Hepatic stellate cell (primary cell): Measurements from ENCODE around the gene ANO1.
A peak's percentile ranks its signal among the peaks of the same experiment; 100 is the strongest.

Experiments
- DNase-seq: peaks from one replicate; pipeline ENCODE4 v3.0.0; 2011; ENCODE audit warnings: low spot score

The ANO1 gene

DNA sequence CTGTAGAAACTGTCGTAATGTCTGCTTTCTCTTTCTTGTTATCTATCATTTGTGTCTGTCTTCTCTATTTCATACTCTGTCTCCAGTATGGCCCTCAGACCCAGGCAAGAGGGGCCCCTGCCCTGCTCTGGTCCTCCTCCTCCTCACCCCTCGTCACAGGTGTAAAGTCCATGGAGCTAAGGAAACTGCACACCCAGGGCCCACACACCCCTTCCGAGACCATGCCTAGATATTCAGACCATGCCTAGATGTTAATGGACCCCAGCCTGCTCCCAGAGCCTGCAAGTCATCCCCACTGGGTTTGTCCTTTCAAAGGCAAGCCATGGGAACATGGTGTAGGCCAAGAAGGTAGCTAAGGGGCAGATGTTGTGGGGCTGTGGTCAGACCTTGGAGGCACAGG is 24.1 kb upstream of the ANO1 start:
- DNase-seq: no peak

GRCh38 chr11:70055444-70055843 is 22.7 kb upstream of the ANO1 start:
- no peak for DNase-seq

GRCh38 chr11:70057080-70057479 is 21.0 kb upstream of the ANO1 start:
- no peak for DNase-seq

- no peak for DNase-seq
These were observed 18.1 kb upstream of the ANO1 start for GRCh38 chr11:70059971-70060370.

DNA sequence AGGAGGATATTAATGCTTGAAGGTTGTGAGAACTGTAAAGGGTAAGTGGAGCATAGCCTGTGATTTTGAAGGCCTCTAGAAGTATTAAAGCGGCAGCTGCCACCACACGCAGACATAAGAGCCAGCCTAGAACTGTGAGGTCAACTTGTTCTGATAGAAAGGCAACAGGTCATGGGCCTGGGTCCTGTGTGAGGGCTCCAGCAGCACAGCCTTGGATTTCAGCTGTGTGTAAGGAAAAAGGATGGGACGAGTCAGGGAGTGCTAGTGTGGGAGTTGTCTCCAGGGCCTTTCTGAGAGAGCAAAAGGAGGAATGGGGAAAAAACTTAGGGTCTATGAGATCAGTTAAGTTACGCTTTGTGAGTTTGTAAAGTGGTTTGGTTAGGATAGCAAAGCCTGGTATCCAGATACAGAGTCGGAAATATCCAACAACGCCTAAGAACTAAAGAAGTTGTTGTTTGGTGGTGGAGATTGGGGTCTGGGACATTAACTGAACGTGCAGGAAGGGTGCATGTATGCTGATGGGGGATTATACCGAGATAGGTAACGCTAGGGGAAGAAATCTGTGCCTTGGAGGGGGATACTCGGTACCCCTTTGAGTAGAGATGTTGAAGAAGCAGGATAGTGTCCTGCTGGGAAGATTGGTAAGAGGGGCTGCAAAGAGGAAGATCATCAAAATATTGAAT is 17.4 kb upstream of the ANO1 start:
- DNase-seq: no peak

DNA sequence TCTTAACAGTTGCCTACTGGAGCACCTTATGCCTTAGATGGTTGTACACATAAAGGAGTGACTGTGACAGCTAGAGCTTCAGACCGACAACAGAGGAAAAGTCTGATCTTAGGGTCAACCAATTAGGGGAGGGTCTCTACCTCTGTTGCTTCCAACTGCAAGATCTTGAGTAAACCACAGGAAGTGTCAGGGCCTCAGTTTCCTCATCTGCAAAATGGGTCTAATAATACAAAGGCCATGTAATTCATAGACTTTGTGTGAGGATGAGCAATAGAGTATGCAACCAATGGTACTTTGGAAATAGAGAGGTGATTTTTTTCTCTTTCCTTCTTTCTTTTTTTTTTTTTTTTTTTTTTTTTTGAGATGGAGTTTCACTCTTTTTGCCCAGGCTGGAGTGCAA is 16.4 kb upstream of the ANO1 start:
- no peak for DNase-seq

GRCh38 chr11:70063121-70063520 is 15.0 kb upstream of the ANO1 start:
- no peak for DNase-seq

DNA sequence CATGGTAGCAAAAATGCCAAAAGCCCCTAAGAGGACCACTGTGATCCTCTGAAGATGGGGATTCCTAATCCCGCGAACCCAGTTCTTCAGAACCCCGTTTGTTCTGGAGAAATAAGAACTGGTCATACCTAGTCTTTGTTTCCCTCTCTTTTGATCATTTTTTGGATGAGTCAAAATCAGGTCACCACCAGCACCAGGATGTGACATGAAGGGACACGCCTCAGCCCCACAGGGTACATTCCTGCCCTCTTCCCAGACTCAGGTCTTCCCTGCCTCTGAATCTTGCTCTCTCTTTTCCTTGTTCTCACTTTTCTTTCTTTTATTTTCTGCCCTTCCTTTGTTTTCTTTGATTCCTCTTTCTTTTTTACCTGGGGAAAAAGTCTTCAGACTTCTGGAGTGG is 14.6 kb upstream of the ANO1 start:
- DNase-seq: no peak

DNA sequence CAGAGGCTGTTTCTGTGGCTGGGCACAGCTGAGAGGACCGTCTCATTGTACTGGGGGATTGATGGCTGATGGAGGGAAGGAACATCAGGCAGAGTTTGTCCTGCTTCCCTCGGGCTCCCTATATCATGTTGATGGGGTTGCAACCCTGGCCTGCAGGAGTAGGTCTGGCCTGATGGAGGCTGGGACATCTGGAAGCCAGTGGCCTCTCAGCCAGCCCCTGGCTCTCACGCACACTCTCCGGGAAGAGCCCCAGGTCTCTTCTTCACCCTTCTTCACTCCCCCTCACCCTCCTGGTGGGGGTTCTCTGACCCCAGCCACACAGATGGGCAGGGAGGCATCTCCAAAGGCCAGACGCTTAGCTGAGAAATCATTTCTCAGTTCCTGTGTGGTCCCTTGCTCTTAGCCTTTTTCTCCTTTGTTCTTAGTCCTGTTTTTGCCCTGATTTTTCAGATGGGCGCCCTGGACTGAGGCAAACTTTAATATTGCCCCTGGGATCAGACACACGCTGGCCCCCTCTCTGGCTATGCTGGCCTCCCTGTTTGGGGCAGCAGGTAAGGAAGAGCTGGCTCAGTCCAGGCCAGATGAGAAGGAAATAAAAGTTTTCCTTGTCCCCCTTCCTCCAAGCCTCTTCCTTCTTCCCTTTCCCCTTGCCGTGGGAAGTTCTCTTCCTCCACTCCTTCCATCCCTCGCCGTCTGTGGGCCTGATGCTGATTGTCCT is 13.9 kb upstream of the ANO1 start:
- no peak for DNase-seq

- no peak for DNase-seq
These were observed 13.3 kb upstream of the ANO1 start for GRCh38 chr11:70064726-70065317.

DNA sequence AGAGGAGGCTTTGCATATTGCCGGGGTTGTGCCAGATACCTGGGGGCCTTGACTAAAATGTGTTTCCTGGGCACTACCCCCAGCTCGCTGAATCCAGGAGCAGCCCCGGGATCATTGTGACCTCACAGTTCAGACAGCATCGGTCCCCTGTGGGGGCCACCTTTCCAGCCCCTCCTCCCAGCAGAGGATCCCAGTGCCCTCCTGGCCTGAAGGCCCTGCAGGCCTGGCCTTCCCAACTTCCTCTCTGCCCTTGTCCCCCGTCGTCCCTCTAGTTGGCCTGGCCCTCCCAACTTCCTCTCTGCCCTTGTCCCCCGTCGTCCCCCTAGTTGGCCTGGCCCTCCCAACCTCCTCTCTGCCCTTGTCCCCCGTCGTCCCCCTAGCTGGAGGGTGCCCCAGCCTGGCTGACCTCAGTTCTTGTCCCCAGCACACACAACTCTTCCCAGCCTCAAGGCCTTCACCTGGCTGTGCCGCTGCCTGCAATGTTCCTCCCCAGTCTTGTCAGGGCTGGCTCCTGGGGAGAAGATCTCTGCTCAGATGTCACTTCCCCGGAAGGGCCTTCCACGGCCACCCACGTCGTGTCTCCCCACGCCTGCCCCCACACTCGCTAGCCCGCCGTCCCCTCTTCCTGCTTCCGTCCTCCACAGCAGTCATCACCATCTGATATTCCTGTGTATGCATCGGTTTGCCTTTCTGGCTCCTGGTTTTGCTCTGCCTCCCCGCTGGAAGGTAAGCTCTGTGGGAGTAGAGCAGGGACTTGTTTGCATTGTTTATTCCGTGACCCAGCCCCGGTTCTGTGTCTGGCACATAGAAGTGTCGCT is 12.6 kb upstream of the ANO1 start:
- DNase-seq: no peak

DNA sequence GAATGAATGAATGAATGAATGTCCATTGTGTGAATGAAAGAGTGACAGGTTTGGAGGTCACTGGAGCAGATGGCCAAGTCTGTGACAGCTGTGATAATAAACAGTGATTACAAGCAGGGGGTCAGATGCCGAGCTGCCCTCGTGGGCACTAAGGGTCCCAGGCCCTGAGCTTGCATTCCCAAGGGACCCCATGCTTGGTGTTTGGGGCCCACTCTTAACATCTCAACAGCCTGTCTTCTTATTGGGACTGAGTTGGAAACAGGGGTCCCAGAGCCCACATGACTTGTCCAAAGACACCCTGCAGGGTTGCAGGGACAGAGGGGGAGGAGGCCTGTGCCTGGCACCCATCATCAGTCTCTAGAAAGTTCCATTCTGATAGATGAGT is 12.0 kb upstream of the ANO1 start:
- DNase-seq: no peak

GRCh38 chr11:70066628-70067027 is 11.5 kb upstream of the ANO1 start:
- DNase-seq: no peak

DNA sequence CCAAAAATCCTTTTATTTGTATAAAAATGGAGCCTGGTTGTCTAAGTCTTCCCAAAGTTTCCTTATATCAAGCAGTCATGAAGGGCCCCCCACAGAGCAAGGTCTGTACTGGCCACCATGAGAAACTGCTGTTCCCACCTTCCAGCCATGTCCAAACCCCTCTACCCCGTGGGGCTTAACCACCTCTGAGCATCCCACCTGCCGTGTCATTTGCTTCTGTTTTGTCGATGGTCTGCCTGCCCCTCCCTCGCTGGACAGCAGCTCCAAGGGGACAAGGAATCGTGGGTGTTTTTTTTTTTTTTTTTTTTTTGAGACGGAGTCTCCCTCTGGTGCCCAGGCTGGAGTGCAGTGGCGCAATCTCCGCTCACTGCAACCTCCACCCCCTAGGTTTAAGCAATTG is 11.1 kb upstream of the ANO1 start:
- DNase-seq: no peak

DNA sequence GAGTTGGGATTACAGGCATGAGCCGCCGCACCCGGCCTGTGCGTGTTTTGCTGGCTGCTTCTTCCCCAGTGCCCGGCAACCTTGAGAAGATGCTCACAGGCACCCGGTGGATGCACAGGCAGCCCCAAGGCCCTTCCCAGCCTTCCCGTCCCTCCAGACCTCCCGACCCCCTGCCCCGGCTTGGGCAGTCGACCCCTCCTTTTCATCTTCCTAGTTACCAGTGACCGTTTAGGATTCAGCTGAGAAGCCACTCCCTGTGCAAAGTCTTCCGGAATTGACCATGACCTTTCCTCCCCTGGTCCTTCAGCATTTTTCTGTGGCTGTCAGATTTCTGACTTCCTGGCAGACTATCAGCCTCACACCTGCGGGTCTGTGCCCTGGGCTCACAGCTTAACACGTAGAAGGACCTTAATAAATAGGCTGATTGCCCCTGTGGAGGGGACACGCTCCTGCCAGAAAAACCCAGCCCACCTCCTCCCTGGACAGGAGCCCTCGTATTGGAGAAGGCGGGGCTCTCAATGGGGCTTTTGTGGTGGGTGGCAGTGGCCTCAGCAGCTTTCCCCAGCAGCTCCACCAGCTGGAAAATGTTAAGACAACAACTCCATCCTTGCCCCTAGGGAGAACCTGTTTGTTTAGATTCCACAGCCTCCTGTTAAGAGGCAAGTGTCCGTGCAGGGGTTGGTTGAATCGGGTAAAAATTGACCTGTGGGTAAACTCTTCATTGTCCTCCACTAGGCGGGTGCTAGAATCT is 10.4 kb upstream of the ANO1 start:
- no peak for DNase-seq

GRCh38 chr11:70068345-70068744 is 9.8 kb upstream of the ANO1 start:
- DNase-seq: no peak

GRCh38 chr11:70068950-70069349 is 9.2 kb upstream of the ANO1 start:
- DNase-seq: no peak

GRCh38 chr11:70070706-70071105 is 7.4 kb upstream of the ANO1 start:
- no peak for DNase-seq

GRCh38 chr11:70071996-70072395 is 6.1 kb upstream of the ANO1 start:
- peak; percentile 2 for DNase-seq

GRCh38 chr11:70072461-70072860 is 5.7 kb upstream of the ANO1 start:
- peak; percentile 3 for DNase-seq

- DNase-seq: no peak
These were observed 5.0 kb upstream of the ANO1 start for GRCh38 chr11:70072861-70073755.
